ENCODE data around the gene ALPP.

ALPP gene

DNA sequence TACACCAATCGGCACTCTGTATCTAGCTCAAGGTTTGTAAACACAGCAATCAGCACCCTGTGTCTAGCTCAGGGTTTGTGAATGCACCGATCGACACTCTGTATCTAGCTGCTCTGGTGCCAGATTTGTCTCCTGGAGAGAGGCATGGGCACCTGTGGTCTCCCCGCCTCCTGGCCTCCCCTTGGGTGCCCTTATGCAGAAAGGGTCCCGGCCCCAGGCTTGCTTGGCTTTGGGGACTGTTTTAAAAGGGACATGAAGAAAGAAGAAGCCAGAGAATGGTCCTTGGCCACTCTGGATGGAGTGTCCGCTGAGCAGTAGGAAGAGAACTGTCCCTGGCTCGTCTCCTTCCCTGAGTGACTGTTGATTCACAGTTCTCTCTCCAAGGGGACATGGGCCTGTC is 11.5 kb upstream of the ALPP start:
- Histone ChIP-seq H4K20me1 (ENCODE audit: control insufficient read depth, insufficient read depth, low read depth, low read length) (no peaks in the 10 kb centered on the region), H3K4me1 (ENCODE audit: control insufficient read depth, low read length) (peaks cover 21% of the 10 kb centered on the region), H3F3A (ENCODE audit: control insufficient read depth, insufficient read depth) (no peaks in the 10 kb centered on the region), H3K9me3 (ENCODE audit: control insufficient read depth, insufficient read depth, low read length) (peaks cover 4% of the 10 kb centered on the region; the same call in 1 of the 2 replicates), H3K27ac (ENCODE audit: low read depth, low read length) (no peak overlapping the region), H3K27me3 (ENCODE audit: control insufficient read depth, low read length) (no peaks in the 10 kb centered on the region), H3K79me2 (ENCODE audit: control insufficient read depth, low read length) (no peaks in the 10 kb centered on the region), H3K9me2 (replicated peaks; ENCODE audit: control insufficient read depth, low read length) (no peaks in the 10 kb centered on the region), H3K4me3 (ENCODE audit: low read length) (no peak overlapping the region), H3K4me2 (ENCODE audit: low read length) (no peak overlapping the region), H3K36me3 (ENCODE audit: control insufficient read depth, low read length) (no peaks in the 10 kb centered on the region)
- TF ChIP-seq, protein P1, sequence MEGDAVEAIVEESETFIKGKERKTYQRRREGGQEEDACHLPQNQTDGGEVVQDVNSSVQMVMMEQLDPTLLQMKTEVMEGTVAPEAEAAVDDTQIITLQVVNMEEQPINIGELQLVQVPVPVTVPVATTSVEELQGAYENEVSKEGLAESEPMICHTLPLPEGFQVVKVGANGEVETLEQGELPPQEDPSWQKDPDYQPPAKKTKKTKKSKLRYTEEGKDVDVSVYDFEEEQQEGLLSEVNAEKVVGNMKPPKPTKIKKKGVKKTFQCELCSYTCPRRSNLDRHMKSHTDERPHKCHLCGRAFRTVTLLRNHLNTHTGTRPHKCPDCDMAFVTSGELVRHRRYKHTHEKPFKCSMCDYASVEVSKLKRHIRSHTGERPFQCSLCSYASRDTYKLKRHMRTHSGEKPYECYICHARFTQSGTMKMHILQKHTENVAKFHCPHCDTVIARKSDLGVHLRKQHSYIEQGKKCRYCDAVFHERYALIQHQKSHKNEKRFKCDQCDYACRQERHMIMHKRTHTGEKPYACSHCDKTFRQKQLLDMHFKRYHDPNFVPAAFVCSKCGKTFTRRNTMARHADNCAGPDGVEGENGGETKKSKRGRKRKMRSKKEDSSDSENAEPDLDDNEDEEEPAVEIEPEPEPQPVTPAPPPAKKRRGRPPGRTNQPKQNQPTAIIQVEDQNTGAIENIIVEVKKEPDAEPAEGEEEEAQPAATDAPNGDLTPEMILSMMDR (IDR thresholded peaks at IDR 0.05; ENCODE audit: low read depth, low read length, poor library complexity, severe bottlenecking), result no peak
- no peak for TF ChIP-seq EZH2phosphoT487 (IDR thresholded peaks at IDR 0.05; ENCODE audit: borderline replicate concordance, low read length)

DNA sequence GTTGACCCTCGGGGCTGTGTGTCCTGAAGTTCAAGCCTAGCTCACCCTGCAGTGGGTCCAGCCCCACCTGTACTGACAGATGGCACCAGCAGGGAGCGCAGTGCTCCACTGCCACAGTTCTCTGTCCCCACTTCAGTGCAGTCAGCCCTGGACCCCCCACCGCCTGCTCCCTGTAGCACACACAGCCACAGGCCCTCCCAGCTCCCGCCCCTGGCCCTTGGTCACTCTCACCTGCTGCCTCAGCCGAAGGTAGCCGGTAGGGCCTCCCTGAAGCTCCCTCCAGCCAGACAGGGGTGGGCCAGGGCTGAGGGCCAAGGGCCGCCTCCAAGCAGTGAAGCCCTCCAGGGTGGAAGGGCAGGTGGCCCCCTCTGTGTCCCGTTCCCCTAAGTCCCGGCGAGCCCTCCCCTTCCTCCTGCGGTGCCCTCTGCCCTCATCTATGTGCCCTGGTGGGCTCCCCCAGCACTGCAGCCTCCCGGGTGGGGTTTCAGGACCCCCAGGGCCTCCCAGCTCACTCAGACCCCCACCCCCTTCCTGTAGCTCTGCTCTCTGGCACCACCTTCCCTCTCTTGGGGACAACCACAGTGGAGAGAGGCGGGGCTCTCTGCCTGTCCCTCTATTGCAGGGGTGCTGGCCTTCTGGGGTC is 10.8 kb upstream of the ALPP start:
- Histone ChIP-seq H3K4me2 (ENCODE audit: low read length) (no peak overlapping the region), H3K9me2 (replicated peaks; ENCODE audit: control insufficient read depth, low read length) (no peaks in the 10 kb centered on the region), H3K4me1 (ENCODE audit: control insufficient read depth, low read length) (peaks cover 21% of the 10 kb centered on the region), H3K27me3 (ENCODE audit: control insufficient read depth, low read length) (no peaks in the 10 kb centered on the region), H3F3A (ENCODE audit: control insufficient read depth, insufficient read depth) (no peaks in the 10 kb centered on the region), H3K9me3 (ENCODE audit: control insufficient read depth, insufficient read depth, low read length) (no peaks in the 10 kb centered on the region), H3K27ac (ENCODE audit: low read depth, low read length) (no peak overlapping the region), H3K4me3 (ENCODE audit: low read length) (no peak overlapping the region), H3K36me3 (ENCODE audit: control insufficient read depth, low read length) (no peaks in the 10 kb centered on the region), H4K20me1 (ENCODE audit: control insufficient read depth, insufficient read depth, low read depth, low read length) (no peaks in the 10 kb centered on the region), H3K79me2 (ENCODE audit: control insufficient read depth, low read length) (no peaks in the 10 kb centered on the region)
- TF ChIP-seq, protein P1 (IDR thresholded peaks at IDR 0.05; ENCODE audit: low read depth, low read length, poor library complexity, severe bottlenecking), result no peak
- TF ChIP-seq EZH2phosphoT487 (IDR thresholded peaks at IDR 0.05; ENCODE audit: borderline replicate concordance, low read length), result no peak

DNA sequence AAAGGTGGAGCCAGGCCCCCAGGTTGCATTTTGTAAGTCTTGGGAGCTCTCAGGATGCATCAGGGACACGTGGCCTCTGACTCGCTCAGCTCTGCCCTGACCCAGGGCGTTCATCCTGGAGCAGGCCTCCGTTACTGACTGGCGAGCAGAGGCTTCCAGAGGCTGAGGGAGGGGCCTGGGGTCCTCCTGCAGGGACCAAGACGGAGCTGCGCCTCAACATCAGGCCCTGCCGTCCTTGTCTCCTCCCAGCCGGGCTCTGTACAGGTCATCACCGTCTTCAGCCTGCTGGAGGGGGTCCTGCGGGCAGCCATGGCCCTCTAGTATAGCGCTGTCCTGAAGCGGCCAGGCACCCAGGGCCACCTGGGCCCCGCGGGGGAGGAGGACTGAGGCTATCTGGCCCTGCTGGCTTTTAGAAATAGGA is 10.2 kb upstream of the ALPP start:
- Histone ChIP-seq H3K79me2 (ENCODE audit: control insufficient read depth, low read length) (no peaks in the 10 kb centered on the region), H4K20me1 (ENCODE audit: control insufficient read depth, insufficient read depth, low read depth, low read length) (no peaks in the 10 kb centered on the region), H3K9me3 (ENCODE audit: control insufficient read depth, insufficient read depth, low read length) (no peaks in the 10 kb centered on the region), H3K4me3 (ENCODE audit: low read length) (no peak overlapping the region), H3K4me2 (ENCODE audit: low read length) (no peak overlapping the region), H3K9me2 (replicated peaks; ENCODE audit: control insufficient read depth, low read length) (no peaks in the 10 kb centered on the region), H3K27me3 (ENCODE audit: control insufficient read depth, low read length) (no peaks in the 10 kb centered on the region), H3F3A (ENCODE audit: control insufficient read depth, insufficient read depth) (no peaks in the 10 kb centered on the region), H3K36me3 (ENCODE audit: control insufficient read depth, low read length) (no peaks in the 10 kb centered on the region), H3K27ac (ENCODE audit: low read depth, low read length) (no peak overlapping the region), H3K4me1 (ENCODE audit: control insufficient read depth, low read length) (peaks cover 19% of the 10 kb centered on the region)
- TF ChIP-seq EZH2phosphoT487 (IDR thresholded peaks at IDR 0.05; ENCODE audit: borderline replicate concordance, low read length), result no peak
- TF ChIP-seq, protein P1 (IDR thresholded peaks at IDR 0.05; ENCODE audit: low read depth, low read length, poor library complexity, severe bottlenecking), result no peak

Measured in DOHH2 (cell line).